HepG2 (cell line): ENCODE results near the gene ZAR1L.

Experiments
- GABPA ChIP-seq, 2 experiments: IDR thresholded peaks; 2 replicates each; pipeline ENCODE4 v1.6.1; 2011 to 2016; ENCODE audit warnings: low read depth in 2 of 2, low read length in 1 of 2, missing biosample characterization in 1 of 2, missing genetic modification characterization in 1 of 2
- KDM6A ChIP-seq: IDR thresholded peaks from 2 replicates; pipeline ENCODE4 v1.6.1; 2016; ENCODE audit warnings: low read depth
- NFE2L2 ChIP-seq: fragments of 150-350 bp; IDR thresholded peaks from 2 replicates; pipeline ENCODE4 v1.6.1; 2014; ENCODE audit warnings: low read length
- PCBP2 ChIP-seq: fragments of 200-400 bp; formaldehyde crosslinking; optimal IDR thresholded peaks from 2 replicates; pipeline ENCODE3; 2018; ENCODE audit warnings: low read length, low read depth; ENCODE audit not compliant: poor library complexity, severe bottlenecking
- POLR2A ChIP-seq, 2 experiments: IDR thresholded peaks; 2 replicates each; pipeline ENCODE4 v1.6.1; 2011; ENCODE audit warnings: low read depth in 2 of 2, low read length in 2 of 2, mild to moderate bottlenecking in 1 of 2, moderate library complexity in 1 of 2; ENCODE audit not compliant: insufficient read depth in 1 of 2
- ZBTB3 ChIP-seq: sonication (generic); formaldehyde crosslinking; IDR thresholded peaks from 2 replicates; pipeline ENCODE4 v1.4.0; 2020; ENCODE audit warnings: low read depth, mild to moderate bottlenecking, moderate library complexity, missing genetic modification reagents, borderline replicate concordance
- TF ChIP-seq, protein P1 (sequence below): sonication (generic); formaldehyde crosslinking; IDR thresholded peaks from 2 replicates; pipeline ENCODE4 v1.5.0; 2020; ENCODE audit warnings: mild to moderate bottlenecking, missing genetic modification reagents, moderate library complexity
- TF ChIP-seq, protein P2 (sequence below), 2 experiments: IDR thresholded peaks; 2 replicates each; pipeline ENCODE4 v1.6.1; 2011 to 2012; ENCODE audit warnings: low read length in 2 of 2, borderline replicate concordance in 1 of 2, low read depth in 1 of 2, mild to moderate bottlenecking in 1 of 2, moderate library complexity in 1 of 2
- TF ChIP-seq, protein P3 (sequence below): sonication (generic); formaldehyde crosslinking; conservative IDR thresholded peaks from 2 replicates; pipeline ENCODE4 v1.4.0; 2020; ENCODE audit warnings: missing genetic modification reagents

DNA sequence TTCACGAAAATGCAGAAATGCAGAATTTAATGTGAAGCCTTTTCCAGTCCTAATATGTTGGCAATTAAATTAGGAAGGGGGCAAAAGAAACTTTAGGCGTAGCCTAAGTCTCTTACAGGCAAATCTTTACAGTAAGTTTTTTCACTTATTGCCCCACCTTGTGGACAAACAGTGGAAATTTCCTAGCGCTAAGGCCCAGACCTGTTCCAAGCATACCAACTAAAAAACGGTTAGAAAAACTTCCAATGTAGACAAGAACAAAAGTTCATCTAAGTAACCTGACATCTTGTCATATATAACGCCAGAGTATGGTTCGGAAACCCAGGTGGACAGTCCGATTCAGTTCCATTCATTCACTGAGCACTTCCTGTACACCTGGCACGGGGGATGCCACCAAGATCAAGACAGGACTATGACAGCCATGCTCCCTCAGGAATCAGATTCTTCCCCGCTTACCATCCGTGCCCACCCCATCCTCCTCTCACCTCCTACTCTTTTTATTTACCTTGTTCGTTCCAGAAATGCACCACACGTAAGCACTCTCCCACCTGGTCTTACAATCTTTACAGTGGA is 4.9 kb downstream of the ZAR1L start:
- TF ChIP-seq POLR2A (IDR thresholded peaks at IDR 0.05; ENCODE audit: insufficient read depth in 1 of 2, low read depth in 2 of 2, low read length in 2 of 2) = no peak
- TF ChIP-seq, protein P1, sequence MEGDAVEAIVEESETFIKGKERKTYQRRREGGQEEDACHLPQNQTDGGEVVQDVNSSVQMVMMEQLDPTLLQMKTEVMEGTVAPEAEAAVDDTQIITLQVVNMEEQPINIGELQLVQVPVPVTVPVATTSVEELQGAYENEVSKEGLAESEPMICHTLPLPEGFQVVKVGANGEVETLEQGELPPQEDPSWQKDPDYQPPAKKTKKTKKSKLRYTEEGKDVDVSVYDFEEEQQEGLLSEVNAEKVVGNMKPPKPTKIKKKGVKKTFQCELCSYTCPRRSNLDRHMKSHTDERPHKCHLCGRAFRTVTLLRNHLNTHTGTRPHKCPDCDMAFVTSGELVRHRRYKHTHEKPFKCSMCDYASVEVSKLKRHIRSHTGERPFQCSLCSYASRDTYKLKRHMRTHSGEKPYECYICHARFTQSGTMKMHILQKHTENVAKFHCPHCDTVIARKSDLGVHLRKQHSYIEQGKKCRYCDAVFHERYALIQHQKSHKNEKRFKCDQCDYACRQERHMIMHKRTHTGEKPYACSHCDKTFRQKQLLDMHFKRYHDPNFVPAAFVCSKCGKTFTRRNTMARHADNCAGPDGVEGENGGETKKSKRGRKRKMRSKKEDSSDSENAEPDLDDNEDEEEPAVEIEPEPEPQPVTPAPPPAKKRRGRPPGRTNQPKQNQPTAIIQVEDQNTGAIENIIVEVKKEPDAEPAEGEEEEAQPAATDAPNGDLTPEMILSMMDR (CRISPR knock-in tag) = peak; percentile 77
- no peak for TF ChIP-seq KDM6A
- no peak for TF ChIP-seq PCBP2
- TF ChIP-seq, protein P2, sequence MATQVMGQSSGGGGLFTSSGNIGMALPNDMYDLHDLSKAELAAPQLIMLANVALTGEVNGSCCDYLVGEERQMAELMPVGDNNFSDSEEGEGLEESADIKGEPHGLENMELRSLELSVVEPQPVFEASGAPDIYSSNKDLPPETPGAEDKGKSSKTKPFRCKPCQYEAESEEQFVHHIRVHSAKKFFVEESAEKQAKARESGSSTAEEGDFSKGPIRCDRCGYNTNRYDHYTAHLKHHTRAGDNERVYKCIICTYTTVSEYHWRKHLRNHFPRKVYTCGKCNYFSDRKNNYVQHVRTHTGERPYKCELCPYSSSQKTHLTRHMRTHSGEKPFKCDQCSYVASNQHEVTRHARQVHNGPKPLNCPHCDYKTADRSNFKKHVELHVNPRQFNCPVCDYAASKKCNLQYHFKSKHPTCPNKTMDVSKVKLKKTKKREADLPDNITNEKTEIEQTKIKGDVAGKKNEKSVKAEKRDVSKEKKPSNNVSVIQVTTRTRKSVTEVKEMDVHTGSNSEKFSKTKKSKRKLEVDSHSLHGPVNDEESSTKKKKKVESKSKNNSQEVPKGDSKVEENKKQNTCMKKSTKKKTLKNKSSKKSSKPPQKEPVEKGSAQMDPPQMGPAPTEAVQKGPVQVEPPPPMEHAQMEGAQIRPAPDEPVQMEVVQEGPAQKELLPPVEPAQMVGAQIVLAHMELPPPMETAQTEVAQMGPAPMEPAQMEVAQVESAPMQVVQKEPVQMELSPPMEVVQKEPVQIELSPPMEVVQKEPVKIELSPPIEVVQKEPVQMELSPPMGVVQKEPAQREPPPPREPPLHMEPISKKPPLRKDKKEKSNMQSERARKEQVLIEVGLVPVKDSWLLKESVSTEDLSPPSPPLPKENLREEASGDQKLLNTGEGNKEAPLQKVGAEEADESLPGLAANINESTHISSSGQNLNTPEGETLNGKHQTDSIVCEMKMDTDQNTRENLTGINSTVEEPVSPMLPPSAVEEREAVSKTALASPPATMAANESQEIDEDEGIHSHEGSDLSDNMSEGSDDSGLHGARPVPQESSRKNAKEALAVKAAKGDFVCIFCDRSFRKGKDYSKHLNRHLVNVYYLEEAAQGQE (IDR thresholded peaks at IDR 0.05; ENCODE audit: borderline replicate concordance in 1 of 2, low read depth in 1 of 2, low read length in 2 of 2) = no peak
- TF ChIP-seq NFE2L2 = no peak
- TF ChIP-seq ZBTB3 (CRISPR knock-in tag) = no peak
- no peak for TF ChIP-seq GABPA (IDR thresholded peaks at IDR 0.05; ENCODE audit: low read depth, low read length)
- TF ChIP-seq GABPA (CRISPR knock-in tag; IDR thresholded peaks at IDR 0.05; ENCODE audit: low read depth) = no peak
- TF ChIP-seq, protein P3, sequence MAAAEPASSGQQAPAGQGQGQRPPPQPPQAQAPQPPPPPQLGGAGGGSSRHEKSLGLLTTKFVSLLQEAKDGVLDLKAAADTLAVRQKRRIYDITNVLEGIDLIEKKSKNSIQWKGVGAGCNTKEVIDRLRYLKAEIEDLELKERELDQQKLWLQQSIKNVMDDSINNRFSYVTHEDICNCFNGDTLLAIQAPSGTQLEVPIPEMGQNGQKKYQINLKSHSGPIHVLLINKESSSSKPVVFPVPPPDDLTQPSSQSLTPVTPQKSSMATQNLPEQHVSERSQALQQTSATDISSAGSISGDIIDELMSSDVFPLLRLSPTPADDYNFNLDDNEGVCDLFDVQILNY = no peak
